ENCODE data around the gene EPHB2.

The EPHB2 gene

GRCh38 chr1:22850681-22851080 lies 140.0 kb downstream of the EPHB2 start:
- no peak for TF ChIP-seq CTCF (IDR thresholded peaks at IDR 0.05; ENCODE audit: low read length, missing control alignments)
- no peak overlapping the region for H3K4me3 ChIP-seq (replicated peaks; ENCODE audit: low read depth, low read length)
- peak; percentile 57 for DNase-seq (ENCODE audit: low read depth)

- no peak for TF ChIP-seq CTCF (IDR thresholded peaks at IDR 0.05; ENCODE audit: low read length, missing control alignments)
- no peak for DNase-seq (ENCODE audit: low read depth)
- H3K4me3 ChIP-seq (replicated peaks; ENCODE audit: low read depth, low read length) = no peak overlapping the region
Measured at GRCh38 chr1:22851517-22851916, 140.9 kb downstream of the EPHB2 start.

GRCh38 chr1:22852144-22852655 lies 141.6 kb downstream of the EPHB2 start:
- no peak overlapping the region for H3K4me3 ChIP-seq (replicated peaks; ENCODE audit: low read depth, low read length)
- no peak for TF ChIP-seq CTCF (IDR thresholded peaks at IDR 0.05; ENCODE audit: low read length, missing control alignments)
- no peak for DNase-seq (ENCODE audit: low read depth)

- H3K4me3 ChIP-seq (replicated peaks; ENCODE audit: low read depth, low read length) = no peak overlapping the region
- no peak for DNase-seq (ENCODE audit: low read depth)
- TF ChIP-seq CTCF (IDR thresholded peaks at IDR 0.05; ENCODE audit: low read length, missing control alignments) = no peak
Measured at GRCh38 chr1:22853651-22854185, 143.1 kb downstream of the EPHB2 start.

GRCh38 chr1:22854688-22855565 lies 144.3 kb downstream of the EPHB2 start:
- TF ChIP-seq CTCF (IDR thresholded peaks at IDR 0.05; ENCODE audit: low read length, missing control alignments) = no peak
- H3K4me3 ChIP-seq (replicated peaks; ENCODE audit: low read depth, low read length) = no peak overlapping the region
- DNase-seq (ENCODE audit: low read depth) = no peak

GRCh38 chr1:22855668-22856606 lies 145.3 kb downstream of the EPHB2 start:
- DNase-seq (ENCODE audit: low read depth) = no peak
- no peak overlapping the region for H3K4me3 ChIP-seq (replicated peaks; ENCODE audit: low read depth, low read length)
- TF ChIP-seq CTCF (IDR thresholded peaks at IDR 0.05; ENCODE audit: low read length, missing control alignments) = no peak

Data from fibroblast of pulmonary artery (primary cell).